ENCODE data around the gene ZBTB7C.

- TF ChIP-seq REST (tag by site-specific recombination; IDR thresholded peaks at IDR 0.05) (no peak), RBAK (tag by site-specific recombination; IDR thresholded peaks at IDR 0.05) (no peak), ZNF274 (IDR thresholded peaks at IDR 0.05; ENCODE audit: low read length) (no peak), ZNF274 (tag by site-specific recombination; IDR thresholded peaks at IDR 0.05; ENCODE audit: borderline replicate concordance) (no peak), SCRT2 (tag by site-specific recombination; IDR thresholded peaks at IDR 0.05) (no peak), ZBTB10 (tag by site-specific recombination; IDR thresholded peaks at IDR 0.05) (no peak), GLI4 (tag by site-specific recombination; IDR thresholded peaks at IDR 0.05) (no peak), ZBTB1 (tag by site-specific recombination; IDR thresholded peaks at IDR 0.05) (no peak), CTCF (tag by site-specific recombination; IDR thresholded peaks at IDR 0.05) (no peak)
Measured at GRCh38 chr18:48342581-48342980, 66.6 kb downstream of the ZBTB7C start.
